HL-60 (cell line): ENCODE results near the gene DTX4.

ENCODE experiments used
- GABPA ChIP-seq: IDR thresholded peaks from 2 replicates; pipeline ENCODE4 v1.6.1; 2012; ENCODE audit warnings: low read depth
- POLR2AphosphoS5 ChIP-seq: IDR thresholded peaks from 2 replicates; pipeline ENCODE4 v1.6.1; 2012; ENCODE audit warnings: low read depth
- REST ChIP-seq: IDR thresholded peaks from 2 replicates; pipeline ENCODE4 v1.6.1; 2012; ENCODE audit warnings: low read depth; ENCODE audit not compliant: insufficient replicate concordance
- SPI1 ChIP-seq: IDR thresholded peaks from 2 replicates; pipeline ENCODE4 v1.6.1; 2012; ENCODE audit warnings: low read depth, mild to moderate bottlenecking, borderline replicate concordance
- TF ChIP-seq, protein P1 (sequence below): IDR thresholded peaks from one replicate; pipeline ENCODE4 v1.5.1; 2011; ENCODE audit warnings: low read length, control low read depth, inconsistent platforms; ENCODE audit not compliant: insufficient read depth

GRCh38 chr11:59218319-59218718 lies 46.4 kb downstream of the DTX4 start:
- TF ChIP-seq REST (no peak), GABPA (no peak), POLR2AphosphoS5 (no peak), SPI1 (no peak)
- TF ChIP-seq, protein P1, sequence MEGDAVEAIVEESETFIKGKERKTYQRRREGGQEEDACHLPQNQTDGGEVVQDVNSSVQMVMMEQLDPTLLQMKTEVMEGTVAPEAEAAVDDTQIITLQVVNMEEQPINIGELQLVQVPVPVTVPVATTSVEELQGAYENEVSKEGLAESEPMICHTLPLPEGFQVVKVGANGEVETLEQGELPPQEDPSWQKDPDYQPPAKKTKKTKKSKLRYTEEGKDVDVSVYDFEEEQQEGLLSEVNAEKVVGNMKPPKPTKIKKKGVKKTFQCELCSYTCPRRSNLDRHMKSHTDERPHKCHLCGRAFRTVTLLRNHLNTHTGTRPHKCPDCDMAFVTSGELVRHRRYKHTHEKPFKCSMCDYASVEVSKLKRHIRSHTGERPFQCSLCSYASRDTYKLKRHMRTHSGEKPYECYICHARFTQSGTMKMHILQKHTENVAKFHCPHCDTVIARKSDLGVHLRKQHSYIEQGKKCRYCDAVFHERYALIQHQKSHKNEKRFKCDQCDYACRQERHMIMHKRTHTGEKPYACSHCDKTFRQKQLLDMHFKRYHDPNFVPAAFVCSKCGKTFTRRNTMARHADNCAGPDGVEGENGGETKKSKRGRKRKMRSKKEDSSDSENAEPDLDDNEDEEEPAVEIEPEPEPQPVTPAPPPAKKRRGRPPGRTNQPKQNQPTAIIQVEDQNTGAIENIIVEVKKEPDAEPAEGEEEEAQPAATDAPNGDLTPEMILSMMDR = no peak
